SH-SY5Y (cell line): Measurements from ENCODE around the gene FBXO34.

ENCODE experiments used
- GATA2 ChIP-seq: IDR thresholded peaks from 2 replicates; pipeline ENCODE4 v1.6.1; 2011; ENCODE audit warnings: mild to moderate bottlenecking, low read depth, low read length
- GATA3 ChIP-seq: IDR thresholded peaks from 2 replicates; pipeline ENCODE4 v1.6.1; 2011; ENCODE audit warnings: low read depth, mild to moderate bottlenecking, low read length, moderate library complexity

DNA sequence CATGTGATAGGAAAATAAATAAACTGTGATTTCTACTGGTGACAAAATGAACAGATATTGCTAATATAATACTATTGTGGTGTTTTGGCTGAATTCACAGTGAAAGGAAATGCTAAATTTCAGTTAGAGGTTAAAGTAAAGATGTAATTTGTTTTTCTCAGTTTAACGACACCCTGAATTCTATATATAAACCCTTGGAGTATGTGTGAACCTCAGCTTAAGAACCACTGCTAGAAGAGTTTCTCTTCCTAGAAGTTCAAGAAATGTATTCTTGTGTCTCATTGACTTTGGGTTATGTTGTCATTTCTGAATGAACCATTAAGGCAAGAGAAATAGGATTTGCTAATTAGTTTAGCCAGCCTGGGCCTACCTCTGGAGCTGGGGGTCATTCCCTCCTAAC, 8.2 kb downstream of the FBXO34 start:
- no peak for TF ChIP-seq GATA3
- no peak for TF ChIP-seq GATA2
